OCI-LY3 (cell line): ENCODE data around the gene SLX9.

Experiments
- EZH2phosphoT487 ChIP-seq: fragments of 200-600 bp; shearing (Covaris generic); IDR thresholded peaks from 2 replicates; pipeline ENCODE4 v1.6.1; 2018; ENCODE audit warnings: antibody characterized with exemption, mixed run types, low read depth
- TF ChIP-seq, protein P1 (sequence below): fragments of 200-600, 300-600 bp; sonication (generic); IDR thresholded peaks from 2 replicates; pipeline ENCODE4 v1.5.1; 2014; ENCODE audit warnings: antibody characterized with exemption, low read length, low read depth

DNA sequence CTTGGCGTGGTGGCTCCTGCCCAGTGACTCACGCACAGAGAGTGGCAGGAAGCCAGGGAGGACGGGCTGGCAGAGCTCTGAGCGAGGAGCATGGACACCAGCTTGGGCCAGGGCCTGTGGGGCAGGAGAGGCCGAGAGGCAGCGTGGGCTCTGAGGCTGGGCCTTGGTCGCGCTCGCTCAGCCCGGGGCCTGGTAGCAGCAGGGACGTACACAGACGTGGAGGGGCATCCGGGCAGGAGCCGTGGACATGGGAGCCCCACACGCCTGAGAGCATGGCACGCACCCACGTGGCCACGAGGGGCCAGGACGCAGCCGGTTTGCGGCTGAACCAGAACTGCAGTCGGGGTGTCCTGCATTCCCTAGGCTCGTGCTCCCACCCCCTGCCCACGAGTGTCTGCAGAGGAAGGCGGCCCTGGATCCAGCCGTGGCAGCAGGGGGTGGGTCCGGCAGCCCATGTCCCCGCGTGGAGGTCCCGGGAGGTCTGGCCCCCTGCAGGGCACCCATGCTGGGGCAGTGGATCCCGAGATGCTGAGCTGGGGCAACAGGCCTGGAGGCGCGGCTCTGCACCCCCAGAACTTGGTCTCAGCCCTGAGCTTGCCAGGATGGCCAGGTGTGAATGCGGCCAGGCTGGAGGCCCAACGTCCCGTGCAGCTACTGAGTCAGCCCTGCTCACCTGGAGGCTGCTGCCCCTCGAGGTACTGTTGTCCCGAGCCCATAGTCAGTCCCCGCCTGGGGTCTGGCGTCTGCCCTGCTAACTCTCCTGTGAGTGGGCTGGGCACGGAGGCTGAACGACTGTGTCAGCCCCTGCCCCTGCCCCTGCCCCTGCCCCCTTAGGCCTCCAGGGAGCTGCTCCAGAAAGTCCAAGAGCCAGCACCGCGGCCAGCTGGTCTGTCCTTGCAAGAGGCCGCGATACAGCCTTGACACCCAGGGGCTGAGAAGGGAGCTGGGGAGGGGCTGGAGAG is 61.6 kb downstream of the SLX9 start:
- TF ChIP-seq, protein P1, sequence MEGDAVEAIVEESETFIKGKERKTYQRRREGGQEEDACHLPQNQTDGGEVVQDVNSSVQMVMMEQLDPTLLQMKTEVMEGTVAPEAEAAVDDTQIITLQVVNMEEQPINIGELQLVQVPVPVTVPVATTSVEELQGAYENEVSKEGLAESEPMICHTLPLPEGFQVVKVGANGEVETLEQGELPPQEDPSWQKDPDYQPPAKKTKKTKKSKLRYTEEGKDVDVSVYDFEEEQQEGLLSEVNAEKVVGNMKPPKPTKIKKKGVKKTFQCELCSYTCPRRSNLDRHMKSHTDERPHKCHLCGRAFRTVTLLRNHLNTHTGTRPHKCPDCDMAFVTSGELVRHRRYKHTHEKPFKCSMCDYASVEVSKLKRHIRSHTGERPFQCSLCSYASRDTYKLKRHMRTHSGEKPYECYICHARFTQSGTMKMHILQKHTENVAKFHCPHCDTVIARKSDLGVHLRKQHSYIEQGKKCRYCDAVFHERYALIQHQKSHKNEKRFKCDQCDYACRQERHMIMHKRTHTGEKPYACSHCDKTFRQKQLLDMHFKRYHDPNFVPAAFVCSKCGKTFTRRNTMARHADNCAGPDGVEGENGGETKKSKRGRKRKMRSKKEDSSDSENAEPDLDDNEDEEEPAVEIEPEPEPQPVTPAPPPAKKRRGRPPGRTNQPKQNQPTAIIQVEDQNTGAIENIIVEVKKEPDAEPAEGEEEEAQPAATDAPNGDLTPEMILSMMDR = no peak
- TF ChIP-seq EZH2phosphoT487 = no peak
